SU-DHL-6 (cell line): ENCODE results near the gene SHISA5.

ENCODE experiments used
- H2AFZ ChIP-seq: fragments of 200-600 bp; sonication (generic); 2 replicates; pipeline ENCODE4 v1.6.1; 2014; ENCODE audit warnings: low read depth, mild to moderate bottlenecking, moderate library complexity, mixed read lengths, antibody characterized with exemption, low read length; ENCODE audit not compliant: severe bottlenecking
- H3F3A ChIP-seq: fragments of 200-600 bp; shearing (Covaris generic); 2 replicates; pipeline ENCODE4 v1.6.0; 2016; ENCODE audit warnings: antibody characterized with exemption, mild to moderate bottlenecking; ENCODE audit not compliant: insufficient read depth
- H3K27ac ChIP-seq: fragments of 200-600 bp; sonication (generic); 2 replicates; pipeline ENCODE4 v1.5.1; 2016; ENCODE audit warnings: low read depth, mild to moderate bottlenecking, low read length, moderate library complexity, mixed read lengths
- H3K27me3 ChIP-seq: fragments of 200-600 bp; sonication (generic), shearing (Covaris generic); 2 replicates; pipeline ENCODE4 v1.6.0; 2014; ENCODE audit warnings: mild to moderate bottlenecking, low read length
- H3K36me3 ChIP-seq: fragments of 200-600 bp; sonication (generic); 2 replicates; pipeline ENCODE4 v1.6.1; 2014; ENCODE audit warnings: mild to moderate bottlenecking, low read length, mixed read lengths
- H3K4me2 ChIP-seq: fragments of 300-600, 200-600 bp; shearing (Covaris generic), sonication (generic); 2 replicates; pipeline ENCODE4 v1.6.0; 2014; ENCODE audit warnings: low read length, low read depth, mild to moderate bottlenecking; ENCODE audit not compliant: poor library complexity, severe bottlenecking
- H3K4me3 ChIP-seq: fragments of 200-600 bp; sonication (generic); 2 replicates; pipeline ENCODE4 v1.5.1; 2014; ENCODE audit warnings: antibody characterized with exemption, low read length, mild to moderate bottlenecking, mixed read lengths; ENCODE audit not compliant: insufficient read depth, poor library complexity, severe bottlenecking
- H3K79me2 ChIP-seq: fragments of 200-600 bp; sonication (generic); 2 replicates; pipeline ENCODE4 v1.6.1; 2014; ENCODE audit warnings: mild to moderate bottlenecking, low read length, moderate library complexity; ENCODE audit not compliant: insufficient read depth
- H3K9ac ChIP-seq: fragments of 200-600 bp; sonication (generic); 2 replicates; pipeline ENCODE4 v1.7.0; 2014; ENCODE audit warnings: mild to moderate bottlenecking, low read length
- H3K9me2 ChIP-seq: fragments of 200-600 bp; sonication (generic); replicated peaks from 2 replicates; pipeline ENCODE4 v1.6.1; 2014; ENCODE audit warnings: low read length; ENCODE audit not compliant: insufficient read depth
- H3K9me3 ChIP-seq: fragments of 200-600 bp; sonication (generic); 2 replicates; pipeline ENCODE4 v1.6.1; 2014; ENCODE audit warnings: low read length, mixed read lengths; ENCODE audit not compliant: insufficient read depth
- H4K20me1 ChIP-seq: fragments of 200-600 bp; sonication (generic); 2 replicates; pipeline ENCODE4 v1.6.1; 2014; ENCODE audit warnings: low read depth, mild to moderate bottlenecking, antibody characterized with exemption, low read length, moderate library complexity, mixed read lengths
- EZH2phosphoT487 ChIP-seq: fragments of 200-600 bp; sonication (generic), shearing (Covaris generic); conservative IDR thresholded peaks from 2 replicates; pipeline ENCODE4 v1.6.1; 2018; ENCODE audit warnings: mild to moderate bottlenecking, antibody characterized with exemption, low read length, moderate library complexity, mixed read lengths
- TF ChIP-seq, protein P1 (sequence below): fragments of 200-600 bp; sonication (generic); IDR thresholded peaks from one replicate; pipeline ENCODE4 v1.5.1; 2017; ENCODE audit warnings: antibody characterized with exemption, mild to moderate bottlenecking, low read length, moderate library complexity; ENCODE audit not compliant: insufficient read depth, poor library complexity, severe bottlenecking

SHISA5 gene

GRCh38 chr3:48505146-48505545 lies 1.2 kb upstream of the SHISA5 start:
- H4K20me1 ChIP-seq: no peaks in the 10 kb centered on the region
- no peak overlapping the region for H3K4me2 ChIP-seq
- TF ChIP-seq EZH2phosphoT487: no peak
- TF ChIP-seq, protein P1, sequence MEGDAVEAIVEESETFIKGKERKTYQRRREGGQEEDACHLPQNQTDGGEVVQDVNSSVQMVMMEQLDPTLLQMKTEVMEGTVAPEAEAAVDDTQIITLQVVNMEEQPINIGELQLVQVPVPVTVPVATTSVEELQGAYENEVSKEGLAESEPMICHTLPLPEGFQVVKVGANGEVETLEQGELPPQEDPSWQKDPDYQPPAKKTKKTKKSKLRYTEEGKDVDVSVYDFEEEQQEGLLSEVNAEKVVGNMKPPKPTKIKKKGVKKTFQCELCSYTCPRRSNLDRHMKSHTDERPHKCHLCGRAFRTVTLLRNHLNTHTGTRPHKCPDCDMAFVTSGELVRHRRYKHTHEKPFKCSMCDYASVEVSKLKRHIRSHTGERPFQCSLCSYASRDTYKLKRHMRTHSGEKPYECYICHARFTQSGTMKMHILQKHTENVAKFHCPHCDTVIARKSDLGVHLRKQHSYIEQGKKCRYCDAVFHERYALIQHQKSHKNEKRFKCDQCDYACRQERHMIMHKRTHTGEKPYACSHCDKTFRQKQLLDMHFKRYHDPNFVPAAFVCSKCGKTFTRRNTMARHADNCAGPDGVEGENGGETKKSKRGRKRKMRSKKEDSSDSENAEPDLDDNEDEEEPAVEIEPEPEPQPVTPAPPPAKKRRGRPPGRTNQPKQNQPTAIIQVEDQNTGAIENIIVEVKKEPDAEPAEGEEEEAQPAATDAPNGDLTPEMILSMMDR: no peak
- H3K9me3 ChIP-seq: no peaks in the 10 kb centered on the region
- H3K4me3 ChIP-seq: no peak overlapping the region
- no peaks in the 10 kb centered on the region for H3K27me3 ChIP-seq
- no peak overlapping the region for H3K27ac ChIP-seq
- H3K79me2 ChIP-seq: no peaks in the 10 kb centered on the region
- no peaks in the 10 kb centered on the region for H3K9me2 ChIP-seq
- no peaks in the 10 kb centered on the region for H3K36me3 ChIP-seq
- no peaks in the 10 kb centered on the region for H3F3A ChIP-seq
- no peak overlapping the region for H2AFZ ChIP-seq
- H3K9ac ChIP-seq: no peak overlapping the region

GRCh38 chr3:48503401-48504050 lies 448 bp downstream of the SHISA5 start:
- H3K4me3 ChIP-seq: no peak overlapping the region
- H3K4me2 ChIP-seq: peak overlapping the region; percentile 42
- H3K27me3 ChIP-seq: no peaks in the 10 kb centered on the region
- H2AFZ ChIP-seq: peak overlapping the region; percentile 71
- TF ChIP-seq, protein P1: no peak
- TF ChIP-seq EZH2phosphoT487: no peak
- H3K27ac ChIP-seq: no peak overlapping the region
- peak overlapping the region; percentile 36 for H3K9ac ChIP-seq
- no peaks in the 10 kb centered on the region for H3K79me2 ChIP-seq
- H3F3A ChIP-seq: no peaks in the 10 kb centered on the region
- no peaks in the 10 kb centered on the region for H3K9me3 ChIP-seq
- H4K20me1 ChIP-seq: no peaks in the 10 kb centered on the region
- H3K9me2 ChIP-seq: no peaks in the 10 kb centered on the region
- no peaks in the 10 kb centered on the region for H3K36me3 ChIP-seq

DNA sequence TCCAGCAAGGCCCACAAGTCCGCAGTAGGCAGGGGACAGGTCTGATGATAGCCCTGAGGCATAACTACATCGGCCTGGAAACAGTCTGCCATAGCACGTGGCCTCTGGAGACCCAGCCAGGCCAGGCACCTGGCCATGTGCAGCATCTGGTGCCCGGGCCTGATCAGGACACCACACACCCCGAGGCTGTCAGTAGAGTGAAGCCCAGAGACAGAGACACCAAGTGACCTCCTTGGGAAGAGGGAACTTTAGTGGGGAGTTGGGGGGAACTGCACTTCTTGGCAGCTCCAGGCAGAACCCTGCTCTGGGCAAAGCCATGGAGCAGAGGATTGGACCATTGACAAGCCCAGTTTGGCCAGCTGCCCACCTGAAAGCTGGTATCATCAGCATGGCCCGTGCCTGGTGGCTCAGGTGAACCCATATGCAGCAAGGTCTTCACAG lies 1.2 kb downstream of the SHISA5 start:
- H3K9ac ChIP-seq: no peak overlapping the region
- no peaks in the 10 kb centered on the region for H3K9me2 ChIP-seq
- no peaks in the 10 kb centered on the region for H3K9me3 ChIP-seq
- no peak overlapping the region for H3K4me2 ChIP-seq
- TF ChIP-seq, protein P1: no peak
- TF ChIP-seq EZH2phosphoT487: no peak
- H2AFZ ChIP-seq: no peak overlapping the region
- no peaks in the 10 kb centered on the region for H4K20me1 ChIP-seq
- H3K36me3 ChIP-seq: no peaks in the 10 kb centered on the region
- no peaks in the 10 kb centered on the region for H3F3A ChIP-seq
- H3K4me3 ChIP-seq: no peak overlapping the region
- no peak overlapping the region for H3K27ac ChIP-seq
- no peaks in the 10 kb centered on the region for H3K79me2 ChIP-seq
- H3K27me3 ChIP-seq: no peaks in the 10 kb centered on the region
